Body of pancreas (tissue), 4 donors: ENCODE measurements around the gene SCNN1A. TPM values are rescaled to one million over a fixed set of nuclear protein-coding genes. Genes with fewer than 3 reads are reported as not detected.

Experiments
- ATAC-seq: fragments of 150-250 bp; one replicate; pipeline ENCODE4 v1.9.1; 2016
- DNase-seq, 4 donors: peaks; one replicate each; pipeline ENCODE4 v3.0.0-alpha.2; 2019
- H3K27ac ChIP-seq, 4 donors: fragments of 200-600 bp; sonication (generic); 1 replicate in 3 of 4; 2 replicates in 1 of 4; pipeline versions ENCODE4 v1.5.1 to v1.6.1; 2016 to 2019; ENCODE audit warnings: mild to moderate bottlenecking in 1 of 4, mixed read lengths in 1 of 4, moderate library complexity in 1 of 4
- H3K27me3 ChIP-seq, 2 donors: fragments of 200-600 bp; sonication (generic); one replicate each; pipeline ENCODE4 v1.6.0; 2016; ENCODE audit warnings: mild to moderate bottlenecking in 1 of 2
- H3K36me3 ChIP-seq, 2 donors: fragments of 200-600 bp; sonication (generic); replicated peaks in 1 of 2; 2 replicates each; pipeline ENCODE4 v1.5.1; 2016; ENCODE audit warnings: low read depth in 2 of 2; ENCODE audit not compliant: insufficient read depth in 1 of 2
- H3K4me1 ChIP-seq: fragments of 200-600 bp; sonication (generic); one replicate; pipeline ENCODE4 v1.6.0; 2016
- H3K4me3 ChIP-seq, 2 donors: fragments of 200-600 bp; sonication (generic); 1 replicate in 1 of 2; 2 replicates in 1 of 2; pipeline ENCODE4 v1.5.1; 2016 to 2019
- H3K9me3 ChIP-seq, 3 donors: fragments of 200-600 bp; sonication (generic); 1 replicate in 2 of 3; 2 replicates in 1 of 3; pipeline ENCODE4 v1.5.1; 2016
- POLR2A ChIP-seq, 3 donors: fragments of 450-650 bp; IDR thresholded peaks; one replicate each; pipeline ENCODE4 v1.6.1; 2016; ENCODE audit warnings: antibody characterized with exemption in 3 of 3, mild to moderate bottlenecking in 2 of 3
- WGBS, 2 donors: methylation state at CpG; one replicate each; pipeline ENCODE4 v1.1.5; 2017; 5-methylcytosine and 5-hydroxymethylcytosine counted together
- intact Hi-C: fragments of 100-400 bp; cut with DNase I; formaldehyde crosslinking; loops from one replicate; pipeline ENCODE4 v1.15.1; 2023
- total RNA-seq, 2 donors: library from RNA; depleted of rRNA; stranded (reverse); fragments of >200 nt; gene quantifications; one replicate each; pipeline ENCODE4 v1.1.0, GENCODE V29; 2016
- TF ChIP-seq, protein P1 (sequence below), 7 experiments: fragments of 450-650 bp in 4 of 7; fragments of 200-600 bp in 3 of 7; sonication (generic) in 3 of 7; IDR thresholded peaks; one replicate each; pipeline ENCODE4 v1.5.1; 2016 to 2019; ENCODE audit warnings: antibody characterized with exemption in 7 of 7

SCNN1A gene
- total RNA-seq, 2 donors from 2014 or later = 62.5 to 112 TPM

DNA sequence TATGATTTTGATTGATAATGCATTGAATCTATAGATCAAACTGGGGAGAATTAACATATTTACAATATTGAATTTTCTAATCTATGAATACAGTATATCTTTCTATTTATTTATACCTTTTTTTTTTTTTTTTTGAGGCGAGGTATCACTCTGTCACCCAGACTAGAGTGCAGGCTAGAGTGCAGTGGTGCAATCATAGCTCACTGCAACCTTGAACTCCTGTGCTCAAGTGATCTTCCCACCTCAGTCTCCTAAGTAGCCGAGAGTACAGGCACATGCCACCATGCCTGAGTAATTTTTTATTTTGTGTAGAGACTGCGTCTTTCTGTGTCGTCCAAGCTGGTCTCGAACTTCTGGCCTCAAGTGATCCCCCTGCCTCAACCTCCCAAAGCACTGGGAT lies 29.0 kb upstream of the SCNN1A start:
- TF ChIP-seq POLR2A (IDR thresholded peaks at IDR 0.05) = no peak
- no peak for DNase-seq
- Histone ChIP-seq H3K27me3 (no peaks in the 10 kb centered on the region), H3K4me3 (no peak overlapping the region), H3K36me3 (no peaks in the 10 kb centered on the region), H3K4me1 (no peaks in the 10 kb centered on the region), H3K9me3 (no peaks in the 10 kb centered on the region), H3K27ac (no peak overlapping the region)
- 77 to 84% methylated on average over 5 of the region's 5 CpGs for WGBS, 2 donors
- ATAC-seq = no peak
- intact Hi-C loops = no loop called here

GRCh38 chr12:6399884-6400644 lies 24.7 kb upstream of the SCNN1A start:
- no peak for ATAC-seq
- 83 to 87% methylated on average over 7 of the region's 7 CpGs for WGBS, 2 donors
- H3K27me3 ChIP-seq = no peaks in the 10 kb centered on the region

DNA sequence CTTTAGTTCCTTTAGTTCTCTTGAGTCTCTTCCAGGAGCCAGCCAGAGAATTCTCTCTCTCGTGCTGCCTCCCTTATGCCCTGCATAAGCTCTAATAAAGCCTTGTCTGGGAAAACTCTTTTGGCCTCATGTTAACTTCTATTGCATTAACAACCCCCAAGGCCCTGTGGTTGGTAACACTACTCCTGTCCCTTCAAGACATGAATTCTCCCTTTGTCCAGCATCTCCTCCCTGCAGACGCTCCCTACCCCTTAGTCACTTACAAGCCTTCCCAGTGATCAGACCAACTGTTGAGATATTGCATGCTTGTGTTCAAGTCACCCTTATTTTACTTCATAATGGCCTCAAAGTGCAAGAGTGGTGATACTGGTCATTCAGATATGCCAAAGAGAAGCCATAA lies 20.7 kb upstream of the SCNN1A start:
- intact Hi-C loops = no loop called here
- peaks cover 13% of the 10 kb centered on the region for H3K4me1 ChIP-seq
- no peak overlapping the region for H3K27ac ChIP-seq
- DNase-seq (no peak), ATAC-seq (no peak)
- 89 to 94% methylated on average over 2 of the region's 2 CpGs for WGBS, 2 donors
- no peak overlapping the region for H3K4me3 ChIP-seq
- peaks cover 0 to under 1% of the 10 kb centered on the region in 2 donors for H3K36me3 ChIP-seq
- no peaks in the 10 kb centered on the region for H3K9me3 ChIP-seq
- no peaks in the 10 kb centered on the region for H3K27me3 ChIP-seq
- no peak for TF ChIP-seq POLR2A (IDR thresholded peaks at IDR 0.05)
- TF ChIP-seq, protein P1, sequence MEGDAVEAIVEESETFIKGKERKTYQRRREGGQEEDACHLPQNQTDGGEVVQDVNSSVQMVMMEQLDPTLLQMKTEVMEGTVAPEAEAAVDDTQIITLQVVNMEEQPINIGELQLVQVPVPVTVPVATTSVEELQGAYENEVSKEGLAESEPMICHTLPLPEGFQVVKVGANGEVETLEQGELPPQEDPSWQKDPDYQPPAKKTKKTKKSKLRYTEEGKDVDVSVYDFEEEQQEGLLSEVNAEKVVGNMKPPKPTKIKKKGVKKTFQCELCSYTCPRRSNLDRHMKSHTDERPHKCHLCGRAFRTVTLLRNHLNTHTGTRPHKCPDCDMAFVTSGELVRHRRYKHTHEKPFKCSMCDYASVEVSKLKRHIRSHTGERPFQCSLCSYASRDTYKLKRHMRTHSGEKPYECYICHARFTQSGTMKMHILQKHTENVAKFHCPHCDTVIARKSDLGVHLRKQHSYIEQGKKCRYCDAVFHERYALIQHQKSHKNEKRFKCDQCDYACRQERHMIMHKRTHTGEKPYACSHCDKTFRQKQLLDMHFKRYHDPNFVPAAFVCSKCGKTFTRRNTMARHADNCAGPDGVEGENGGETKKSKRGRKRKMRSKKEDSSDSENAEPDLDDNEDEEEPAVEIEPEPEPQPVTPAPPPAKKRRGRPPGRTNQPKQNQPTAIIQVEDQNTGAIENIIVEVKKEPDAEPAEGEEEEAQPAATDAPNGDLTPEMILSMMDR (IDR thresholded peaks at IDR 0.05) = no peak

More at GRCh38 chr12:6399884-6400644, 24.7 kb upstream of the SCNN1A start:
- H3K4me3 ChIP-seq = no peak overlapping the region
- H3K9me3 ChIP-seq = no peaks in the 10 kb centered on the region
- no peak overlapping the region for H3K27ac ChIP-seq
- no peak for DNase-seq
- no peaks in the 10 kb centered on the region for H3K36me3 ChIP-seq
- TF ChIP-seq, protein P1 (IDR thresholded peaks at IDR 0.05) = no peak
- TF ChIP-seq POLR2A (IDR thresholded peaks at IDR 0.05) = no peak
- no peaks in the 10 kb centered on the region for H3K4me1 ChIP-seq
- intact Hi-C loops = no loop called here

GRCh38 chr12:6394398-6394797 lies 19.0 kb upstream of the SCNN1A start:
- peak overlapping the region in 1 of 4 donors; percentile 19 for H3K27ac ChIP-seq
- ATAC-seq (no peak), DNase-seq (peak in 1 of 4 donors; percentile 46)
- peak in 1 of 3 donors; percentile 44 for TF ChIP-seq POLR2A (IDR thresholded peaks at IDR 0.05)
- TF ChIP-seq, protein P1 (IDR thresholded peaks at IDR 0.05) = no peak
- H3K27me3 ChIP-seq = no peaks in the 10 kb centered on the region
- H3K36me3 ChIP-seq = peaks cover 0 to 2% of the 10 kb centered on the region in 2 donors
- WGBS, 2 donors = 79 to 86% methylated on average over 6 to 8 of the region's 8 CpGs
- intact Hi-C loops = no loop called here
- peaks cover 13% of the 10 kb centered on the region for H3K4me1 ChIP-seq
- H3K4me3 ChIP-seq = no peak overlapping the region
- no peaks in the 10 kb centered on the region for H3K9me3 ChIP-seq

DNA sequence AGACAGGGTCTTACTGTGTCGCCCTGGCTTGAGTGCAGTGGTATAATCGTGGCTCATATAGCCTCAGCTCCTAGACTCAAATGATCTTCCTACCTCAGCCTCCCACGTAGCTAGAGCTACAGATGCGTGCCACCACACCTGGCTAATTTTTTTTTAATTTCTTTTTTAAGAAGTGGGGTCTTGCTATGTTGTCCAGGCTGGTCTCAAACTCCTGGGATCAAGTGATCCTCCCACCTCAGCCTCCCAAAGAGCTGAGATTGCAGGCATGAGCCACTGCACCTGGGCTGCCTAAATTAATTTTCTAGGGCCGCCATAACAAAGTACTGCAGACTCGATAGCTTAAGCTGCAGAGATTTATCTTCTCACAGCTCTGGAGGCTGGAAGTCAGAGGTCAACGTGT lies 17.7 kb upstream of the SCNN1A start:
- TF ChIP-seq POLR2A (IDR thresholded peaks at IDR 0.05) = no peak
- TF ChIP-seq, protein P1 (IDR thresholded peaks at IDR 0.05) = no peak
- 86 to 88% methylated on average over 6 to 7 of the region's 7 CpGs for WGBS, 2 donors
- peak overlapping the region in 1 of 4 donors; percentile 71 for H3K27ac ChIP-seq

More for the DNA sequence above, 17.7 kb upstream of the SCNN1A start:
- intact Hi-C loops = no loop called here
- H3K4me3 ChIP-seq = no peak overlapping the region
- peaks cover 0 to 8% of the 10 kb centered on the region in 2 donors for H3K36me3 ChIP-seq
- H3K9me3 ChIP-seq = no peaks in the 10 kb centered on the region
- ATAC-seq (no peak), DNase-seq (no peak)
- H3K27me3 ChIP-seq = no peaks in the 10 kb centered on the region
- H3K4me1 ChIP-seq = peaks cover 13% of the 10 kb centered on the region
